ENCODE results near the gene MZT1. TPM values are rescaled to one million over a fixed set of nuclear protein-coding genes. Genes with fewer than 3 reads are reported as not detected.

MZT1 gene
- total RNA-seq (1 to 10 TPM; 1.8 to 4.6 (median 3.7) TPM), polyA plus RNA-seq (1 to 10 TPM; 4.0 to 6.5 TPM)

- DNase-seq (peak; percentile 92 to 97 (median 94)), FAIRE-seq (peak; percentile 87), ATAC-seq (peak; percentile 97 to 99 (median 98))
- no peaks in the 10 kb centered on the region for H3K36me3 ChIP-seq
- 0% methylated on average over 68 to 71 of the region's 71 CpGs for WGBS, 2 donors
- H3K4me1 ChIP-seq: peaks cover 0 to 12% (median 4%) of the 10 kb centered on the region in 3 donors
- no peaks in the 10 kb centered on the region for H3K9me3 ChIP-seq
- TF ChIP-seq, protein P1, sequence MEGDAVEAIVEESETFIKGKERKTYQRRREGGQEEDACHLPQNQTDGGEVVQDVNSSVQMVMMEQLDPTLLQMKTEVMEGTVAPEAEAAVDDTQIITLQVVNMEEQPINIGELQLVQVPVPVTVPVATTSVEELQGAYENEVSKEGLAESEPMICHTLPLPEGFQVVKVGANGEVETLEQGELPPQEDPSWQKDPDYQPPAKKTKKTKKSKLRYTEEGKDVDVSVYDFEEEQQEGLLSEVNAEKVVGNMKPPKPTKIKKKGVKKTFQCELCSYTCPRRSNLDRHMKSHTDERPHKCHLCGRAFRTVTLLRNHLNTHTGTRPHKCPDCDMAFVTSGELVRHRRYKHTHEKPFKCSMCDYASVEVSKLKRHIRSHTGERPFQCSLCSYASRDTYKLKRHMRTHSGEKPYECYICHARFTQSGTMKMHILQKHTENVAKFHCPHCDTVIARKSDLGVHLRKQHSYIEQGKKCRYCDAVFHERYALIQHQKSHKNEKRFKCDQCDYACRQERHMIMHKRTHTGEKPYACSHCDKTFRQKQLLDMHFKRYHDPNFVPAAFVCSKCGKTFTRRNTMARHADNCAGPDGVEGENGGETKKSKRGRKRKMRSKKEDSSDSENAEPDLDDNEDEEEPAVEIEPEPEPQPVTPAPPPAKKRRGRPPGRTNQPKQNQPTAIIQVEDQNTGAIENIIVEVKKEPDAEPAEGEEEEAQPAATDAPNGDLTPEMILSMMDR (IDR thresholded peaks at IDR 0.05): no peak
- H3K27me3 ChIP-seq: no peaks in the 10 kb centered on the region
- H3K4me3 ChIP-seq: peak within 1 kb of the TSS; percentile 82 to 99 (median 96)
- intact Hi-C loops (cut with DNase I): no loop called here
- H3K27ac ChIP-seq: peak within 1 kb of the TSS; percentile 13 to 53 (median 48)
These were observed at the start of gene MZT1, which contains the start of gene BORA for GRCh38 chr13:72727417-72728289. Gene MZT1 (minus strand): TSS chr13:72727629. CDS start chr13:72727602, 27 bp downstream. Gene BORA (plus strand): TSS chr13:72727923. CDS start chr13:72728941, 1,018 bp downstream.

DNA sequence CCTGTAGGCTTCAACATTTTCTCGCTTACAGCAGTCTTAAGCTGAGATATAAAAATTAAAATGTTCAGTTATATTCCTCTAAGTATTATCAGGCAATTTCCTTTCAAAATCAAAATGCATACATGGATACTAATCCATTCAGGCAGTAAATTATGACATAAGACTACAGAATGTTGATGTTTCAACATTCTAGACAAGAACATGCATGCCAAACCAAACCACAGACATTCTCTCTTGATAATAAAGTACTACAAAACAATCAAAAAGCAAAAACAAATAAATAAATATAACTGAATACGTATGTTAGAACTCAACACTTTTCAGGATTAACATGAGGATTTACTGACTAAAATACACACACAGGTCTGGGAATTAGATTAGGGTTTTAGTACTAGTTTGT lies 46.6 kb upstream of the MZT1 start:
- FAIRE-seq (no peak), ATAC-seq (no peak), DNase-seq (no peak)
- Histone ChIP-seq H3K36me3 (peaks cover 3 to 78% (median 58%) of the 10 kb centered on the region in 3 donors), H3K27me3 (no peaks in the 10 kb centered on the region), H3K4me3 (no peak overlapping the region), H3K27ac (no peak overlapping the region), H3K9me3 (no peaks in the 10 kb centered on the region), H3K4me1 (peaks cover 0 to 6% (median 5%) of the 10 kb centered on the region in 3 donors)
- intact Hi-C loops (cut with DNase I): no loop called here
- 86 to 88% methylated on average over 2 of the region's 2 CpGs for WGBS, 2 donors
- TF ChIP-seq, protein P1 (IDR thresholded peaks at IDR 0.05): no peak

DNA sequence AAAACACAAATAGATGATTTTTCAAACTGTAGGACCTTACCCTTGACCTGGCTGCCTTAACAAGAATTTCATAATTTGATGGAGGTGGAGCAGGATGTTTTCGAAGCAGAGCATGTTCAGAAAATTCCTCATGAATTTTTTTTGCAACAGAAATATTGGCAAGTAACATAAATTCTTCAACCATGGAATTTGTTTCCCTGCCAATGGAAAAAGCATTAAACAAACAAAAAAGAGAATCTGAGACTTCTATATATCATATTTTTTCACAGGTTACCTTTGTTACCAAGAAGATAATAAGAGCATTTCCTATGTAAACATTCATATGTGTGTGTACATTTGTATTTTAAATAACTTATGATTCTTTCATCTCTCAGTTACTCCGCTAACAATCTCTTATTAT lies 36.0 kb upstream of the MZT1 start:
- Histone ChIP-seq H3K9me3 (no peaks in the 10 kb centered on the region), H3K27me3 (no peaks in the 10 kb centered on the region), H3K27ac (no peak overlapping the region), H3K4me1 (no peaks in the 10 kb centered on the region), H3K36me3 (peaks cover 0 to 88% (median 36%) of the 10 kb centered on the region in 3 donors), H3K4me3 (no peak overlapping the region)
- ATAC-seq: no peak
- no peak for FAIRE-seq
- 61 to 73% methylated on average over 2 of the region's 2 CpGs for WGBS, 2 donors
- DNase-seq: no peak
- intact Hi-C loops (cut with DNase I): no loop called here
- TF ChIP-seq, protein P1 (IDR thresholded peaks at IDR 0.05): no peak

DNA sequence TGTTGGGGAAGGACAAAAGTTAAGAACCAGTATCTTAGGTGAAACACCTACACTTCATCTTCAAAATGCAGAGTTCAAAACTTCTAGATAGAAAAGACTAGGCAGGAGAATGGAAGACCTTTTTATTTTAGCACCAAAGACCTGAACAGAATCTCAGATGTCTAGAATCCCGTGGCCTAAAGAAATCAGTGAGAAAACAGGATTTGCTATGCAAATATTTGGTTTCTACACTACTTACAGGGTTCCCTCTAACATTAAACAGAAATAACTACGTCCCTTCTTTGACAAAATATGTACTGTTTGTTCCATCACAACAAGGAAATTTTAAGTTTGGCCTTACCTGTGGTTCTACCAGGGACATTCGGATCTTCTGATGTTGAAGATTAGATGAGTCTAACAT lies 32.8 kb upstream of the MZT1 start:
- Histone ChIP-seq H3K9me3 (no peaks in the 10 kb centered on the region), H3K4me1 (no peaks in the 10 kb centered on the region), H3K4me3 (no peak overlapping the region), H3K27ac (no peak overlapping the region), H3K36me3 (peaks cover 0 to 64% (median 21%) of the 10 kb centered on the region in 3 donors), H3K27me3 (no peaks in the 10 kb centered on the region)
- DNase-seq (no peak), ATAC-seq (no peak), FAIRE-seq (peak; percentile 66)
- intact Hi-C loops (cut with DNase I): no loop called here
- WGBS, 2 donors: 59 to 60% methylated on average over 3 of the region's 3 CpGs
- TF ChIP-seq, protein P1 (IDR thresholded peaks at IDR 0.05): no peak
